Upper lobe of right lung (tissue), 1 donor: ENCODE measurements around the gene PIWIL4. TPM values are rescaled to one million over a fixed set of nuclear protein-coding genes. Genes with fewer than 3 reads are reported as not detected.

Experiments
- ATAC-seq: fragments of 200-7000 bp; cut with Tn5 transposase; one replicate; pipeline ENCODE4 v1.9.1; 2020; ENCODE audit warnings: mild to moderate bottlenecking, moderate library complexity
- DNase-seq: peaks from one replicate; pipeline ENCODE4 v3.0.0-alpha.2; 2020
- H3K27ac ChIP-seq: fragments of 200-600 bp; one replicate; pipeline ENCODE4 v1.8.0; 2022
- H3K27me3 ChIP-seq: fragments of 200-600 bp; one replicate; pipeline ENCODE4 v1.8.0; 2022; ENCODE audit warnings: mild to moderate bottlenecking
- H3K36me3 ChIP-seq: fragments of 200-600 bp; one replicate; pipeline ENCODE4 v1.8.0; 2022
- H3K4me1 ChIP-seq: fragments of 200-600 bp; one replicate; pipeline ENCODE4 v1.8.0; 2022
- H3K4me3 ChIP-seq: fragments of 200-600 bp; one replicate; pipeline ENCODE4 v1.8.0; 2022; ENCODE audit warnings: mild to moderate bottlenecking
- H3K9me3 ChIP-seq: fragments of 200-600 bp; one replicate; pipeline ENCODE4 v1.8.0; 2022
- intact Hi-C: fragments of 100-400 bp; cut with DNase I; formaldehyde crosslinking; loops from one replicate; pipeline ENCODE4 v1.11.0; 2022
- total RNA-seq: library from RNA; stranded (reverse); fragmentation: NEBNext Ultra II Directional; extraction: Animal tissue kit (Norgen Biotek cat#: 25700); gene quantifications from one replicate; pipeline ENCODE4 v1.2.1, GENCODE V29; 2021
- TF ChIP-seq, protein P1 (sequence below): fragments of 200-600 bp; IDR thresholded peaks from one replicate; pipeline ENCODE4 v1.8.0; 2022; ENCODE audit warnings: antibody characterized with exemption
- donor health status: DM: no; HTN: yes; CAD: no; lungs with severe emphysema.

Gene PIWIL4
- total RNA-seq, 1 donor from 2014 or later, result 2.9 TPM

DNA sequence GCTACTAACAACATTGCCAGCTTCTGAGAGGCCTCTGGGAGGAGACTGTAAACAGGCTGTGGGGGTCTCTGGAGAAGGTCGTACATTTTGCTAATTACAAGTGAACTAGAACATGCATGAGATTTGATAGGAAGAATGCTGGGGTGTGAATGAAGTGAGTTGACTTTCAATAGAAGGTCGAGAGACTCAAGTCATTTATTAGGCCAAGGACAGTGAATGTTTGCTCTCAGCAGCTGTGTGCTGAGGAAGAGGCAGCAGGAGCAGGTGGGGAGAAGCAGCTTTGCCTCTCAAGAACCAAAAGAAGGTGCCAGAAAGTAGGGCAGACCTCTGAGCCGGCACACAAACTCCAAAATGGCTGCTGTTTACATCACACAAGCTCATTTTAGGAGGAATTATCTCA, 91.7 kb downstream of the PIWIL4 start:
- no peaks in the 10 kb centered on the region for H3K27me3 ChIP-seq
- H3K27ac ChIP-seq, result no peak overlapping the region
- DNase-seq (no peak), ATAC-seq (no peak)
- H3K9me3 ChIP-seq, result no peaks in the 10 kb centered on the region
- intact Hi-C loops, result no loop called here
- no peaks in the 10 kb centered on the region for H3K4me1 ChIP-seq
- no peak overlapping the region for H3K4me3 ChIP-seq
- H3K36me3 ChIP-seq, result no peaks in the 10 kb centered on the region
- TF ChIP-seq, protein P1, sequence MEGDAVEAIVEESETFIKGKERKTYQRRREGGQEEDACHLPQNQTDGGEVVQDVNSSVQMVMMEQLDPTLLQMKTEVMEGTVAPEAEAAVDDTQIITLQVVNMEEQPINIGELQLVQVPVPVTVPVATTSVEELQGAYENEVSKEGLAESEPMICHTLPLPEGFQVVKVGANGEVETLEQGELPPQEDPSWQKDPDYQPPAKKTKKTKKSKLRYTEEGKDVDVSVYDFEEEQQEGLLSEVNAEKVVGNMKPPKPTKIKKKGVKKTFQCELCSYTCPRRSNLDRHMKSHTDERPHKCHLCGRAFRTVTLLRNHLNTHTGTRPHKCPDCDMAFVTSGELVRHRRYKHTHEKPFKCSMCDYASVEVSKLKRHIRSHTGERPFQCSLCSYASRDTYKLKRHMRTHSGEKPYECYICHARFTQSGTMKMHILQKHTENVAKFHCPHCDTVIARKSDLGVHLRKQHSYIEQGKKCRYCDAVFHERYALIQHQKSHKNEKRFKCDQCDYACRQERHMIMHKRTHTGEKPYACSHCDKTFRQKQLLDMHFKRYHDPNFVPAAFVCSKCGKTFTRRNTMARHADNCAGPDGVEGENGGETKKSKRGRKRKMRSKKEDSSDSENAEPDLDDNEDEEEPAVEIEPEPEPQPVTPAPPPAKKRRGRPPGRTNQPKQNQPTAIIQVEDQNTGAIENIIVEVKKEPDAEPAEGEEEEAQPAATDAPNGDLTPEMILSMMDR, result no peak

DNA sequence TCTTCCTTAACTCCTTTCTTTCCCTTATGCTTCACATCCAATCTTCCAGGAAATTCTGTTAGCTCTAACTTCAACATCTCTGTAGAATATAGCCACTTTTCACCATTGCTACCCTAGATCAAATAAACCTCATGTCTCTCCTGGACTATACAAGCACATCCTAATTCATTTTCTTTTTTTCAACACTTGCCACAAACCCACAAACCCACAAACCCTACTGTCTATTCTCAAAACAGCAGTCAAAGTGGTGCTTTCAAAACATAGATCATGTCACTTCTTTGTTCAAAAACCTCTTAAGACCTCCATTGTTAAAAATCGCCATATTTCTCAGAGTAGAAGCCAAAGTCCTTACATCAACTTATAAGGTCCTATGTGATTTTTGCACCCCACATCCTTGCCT, 94.3 kb downstream of the PIWIL4 start:
- Histone ChIP-seq H3K4me1 (no peaks in the 10 kb centered on the region), H3K27me3 (no peaks in the 10 kb centered on the region), H3K4me3 (no peak overlapping the region), H3K27ac (no peak overlapping the region), H3K9me3 (no peaks in the 10 kb centered on the region), H3K36me3 (no peaks in the 10 kb centered on the region)
- DNase-seq (no peak), ATAC-seq (no peak)
- TF ChIP-seq, protein P1, result no peak
- intact Hi-C loops, result no loop called here

DNA sequence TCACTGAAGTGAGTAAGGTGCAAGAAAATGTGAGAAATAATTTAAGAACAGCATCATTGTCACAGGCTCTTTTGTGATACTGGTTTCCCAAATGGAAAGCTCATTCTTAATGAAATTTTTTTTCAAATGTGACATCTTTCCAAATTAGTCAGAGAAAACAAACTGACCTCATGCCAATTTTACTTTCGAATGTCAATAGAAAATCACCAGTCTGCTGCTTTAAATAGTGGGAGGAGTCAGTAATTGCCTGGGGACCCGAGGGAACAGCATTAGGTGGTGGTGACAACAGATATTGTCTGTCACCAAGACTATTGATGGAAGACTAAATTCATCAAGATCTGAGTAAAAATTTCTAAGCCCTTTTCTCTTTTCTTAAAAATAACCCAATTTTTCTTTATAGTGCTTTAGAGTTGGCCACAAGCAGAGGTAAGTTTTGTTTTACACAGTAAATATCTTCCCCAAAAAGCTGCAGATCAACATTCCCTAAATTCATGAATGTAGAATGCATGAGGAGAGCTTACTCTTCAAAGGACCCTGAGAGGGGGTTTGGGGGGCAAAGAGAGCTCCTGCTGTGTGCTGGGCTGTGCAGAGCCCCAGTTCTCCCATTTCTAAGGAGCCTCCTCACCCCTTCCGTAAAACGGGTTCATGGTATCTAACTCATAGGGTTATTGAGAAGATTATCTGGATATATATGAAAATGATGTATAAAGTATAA, 95.1 kb downstream of the PIWIL4 start:
- H3K36me3 ChIP-seq, result no peaks in the 10 kb centered on the region
- intact Hi-C loops, result no loop called here
- H3K9me3 ChIP-seq, result no peaks in the 10 kb centered on the region
- no peak for DNase-seq
- H3K27ac ChIP-seq, result no peak overlapping the region
- TF ChIP-seq, protein P1, result no peak
- H3K27me3 ChIP-seq, result no peaks in the 10 kb centered on the region
- no peak overlapping the region for H3K4me3 ChIP-seq
- no peak for ATAC-seq
- no peaks in the 10 kb centered on the region for H3K4me1 ChIP-seq

DNA sequence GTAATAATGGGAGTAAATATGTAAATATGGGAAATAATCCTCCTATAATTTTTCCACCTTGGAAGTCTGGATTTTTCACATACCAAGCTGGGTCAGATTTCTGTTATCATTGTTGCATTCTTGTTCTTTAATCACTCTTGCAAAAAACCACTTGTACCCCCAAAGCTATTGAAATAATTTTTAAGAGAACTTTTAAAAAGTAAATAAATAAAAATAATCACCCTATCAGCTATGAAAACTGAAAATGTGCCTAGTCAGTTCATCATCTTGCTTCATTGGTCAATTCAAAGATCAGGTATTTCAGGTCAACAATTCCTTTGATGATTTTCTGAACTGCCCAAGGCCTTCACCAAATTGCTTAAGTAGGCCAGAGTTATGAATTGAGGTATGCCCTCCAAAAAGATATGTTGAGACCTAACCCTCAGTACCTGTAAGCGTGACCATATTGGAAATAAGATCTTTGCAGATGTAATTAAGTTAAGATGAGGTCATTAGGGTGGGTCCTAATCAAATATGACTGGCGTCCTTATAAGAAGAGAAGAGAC, 95.8 kb downstream of the PIWIL4 start:
- TF ChIP-seq, protein P1, result no peak
- DNase-seq, result no peak
- Histone ChIP-seq H3K27me3 (no peaks in the 10 kb centered on the region), H3K27ac (no peak overlapping the region), H3K4me3 (no peak overlapping the region), H3K4me1 (no peaks in the 10 kb centered on the region), H3K36me3 (no peaks in the 10 kb centered on the region), H3K9me3 (no peaks in the 10 kb centered on the region)
- no peak for ATAC-seq
- intact Hi-C loops, result no loop called here

DNA sequence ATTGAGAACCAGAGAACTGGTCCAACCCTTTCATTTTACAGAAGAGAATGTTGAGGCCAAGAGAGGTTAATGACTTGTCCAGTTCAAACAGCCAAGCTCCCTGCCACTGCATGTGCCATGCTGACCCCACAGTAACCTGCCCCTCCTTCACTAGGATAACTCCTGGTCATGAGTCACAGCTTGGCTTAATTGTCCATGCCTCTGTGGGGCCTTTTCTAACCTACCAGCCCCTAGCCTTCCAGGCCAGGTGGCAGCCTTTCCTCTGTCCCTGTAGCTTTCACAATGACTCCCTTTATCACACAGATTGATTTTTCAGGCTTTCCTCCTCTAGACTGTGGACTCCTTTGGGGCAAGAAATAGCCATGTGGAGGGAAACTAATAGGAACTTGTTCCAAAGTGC, 97.2 kb downstream of the PIWIL4 start:
- H3K36me3 ChIP-seq, result no peaks in the 10 kb centered on the region
- intact Hi-C loops, result no loop called here
- H3K27ac ChIP-seq, result no peak overlapping the region
- no peak for DNase-seq
- no peaks in the 10 kb centered on the region for H3K27me3 ChIP-seq
- no peaks in the 10 kb centered on the region for H3K9me3 ChIP-seq
- H3K4me3 ChIP-seq, result no peak overlapping the region
- ATAC-seq, result no peak
- TF ChIP-seq, protein P1, result no peak
- no peaks in the 10 kb centered on the region for H3K4me1 ChIP-seq
